ENCODE measurements around the gene PI3. TPM values are rescaled to one million over a fixed set of nuclear protein-coding genes. Genes with fewer than 3 reads are reported as not detected.

The PI3 gene
- total RNA-seq, 1 experiment from 2014 or later: not detected

- DNase-seq (ENCODE audit: low read depth): peak; percentile 4
Measured at GRCh38 chr20:45176526-45177267, 2.0 kb downstream of the PI3 start.

GRCh38 chr20:45179166-45179565 is 4.5 kb downstream of the PI3 start:
- no peak for DNase-seq (ENCODE audit: low read depth)
- in situ Hi-C loops (cut with HindIII; ENCODE audit: low pct_unique_long_range_greater_than_20kb, low sequenced_read_pairs): no loop called here

More at GRCh38 chr20:45176526-45177267, 2.0 kb downstream of the PI3 start:
- in situ Hi-C loops (cut with HindIII; ENCODE audit: low pct_unique_long_range_greater_than_20kb, low sequenced_read_pairs): no loop called here

- DNase-seq (ENCODE audit: low read depth): no peak
- in situ Hi-C loops (cut with HindIII; ENCODE audit: low pct_unique_long_range_greater_than_20kb, low sequenced_read_pairs): no loop called here
Measured at GRCh38 chr20:45181639-45182038, 6.9 kb downstream of the PI3 start.

- DNase-seq (ENCODE audit: low read depth): no peak
- in situ Hi-C loops (cut with HindIII; ENCODE audit: low pct_unique_long_range_greater_than_20kb, low sequenced_read_pairs): no loop called here
Measured at GRCh38 chr20:45183084-45183483, 8.4 kb downstream of the PI3 start.

GRCh38 chr20:45187693-45188092 is 13.0 kb downstream of the PI3 start:
- DNase-seq (ENCODE audit: low read depth): no peak
- in situ Hi-C loops (cut with HindIII; ENCODE audit: low pct_unique_long_range_greater_than_20kb, low sequenced_read_pairs): no loop called here

- in situ Hi-C loops (cut with HindIII; ENCODE audit: low pct_unique_long_range_greater_than_20kb, low sequenced_read_pairs): no loop called here
- DNase-seq (ENCODE audit: low read depth): no peak
Measured at GRCh38 chr20:45189067-45189609, 14.4 kb downstream of the PI3 start.

- no peak for DNase-seq (ENCODE audit: low read depth)
- in situ Hi-C loops (cut with HindIII; ENCODE audit: low pct_unique_long_range_greater_than_20kb, low sequenced_read_pairs): no loop called here
Measured at GRCh38 chr20:45189861-45190260, 15.2 kb downstream of the PI3 start.

GRCh38 chr20:45191926-45192325 is 17.2 kb downstream of the PI3 start:
- in situ Hi-C loops (cut with HindIII; ENCODE audit: low pct_unique_long_range_greater_than_20kb, low sequenced_read_pairs): no loop called here
- DNase-seq (ENCODE audit: low read depth): no peak

GRCh38 chr20:45193331-45193730 is 18.6 kb downstream of the PI3 start:
- in situ Hi-C loops (cut with HindIII; ENCODE audit: low pct_unique_long_range_greater_than_20kb, low sequenced_read_pairs): no loop called here
- no peak for DNase-seq (ENCODE audit: low read depth)

- no peak for DNase-seq (ENCODE audit: low read depth)
- in situ Hi-C loops (cut with HindIII; ENCODE audit: low pct_unique_long_range_greater_than_20kb, low sequenced_read_pairs): no loop called here
Measured at GRCh38 chr20:45206725-45207124, 32.0 kb downstream of the PI3 start, which contains the start of gene SEMG1. SEMG1 (plus strand) TSS chr20:45207033; CDS start chr20:45207054, 21 bp downstream.

- DNase-seq (ENCODE audit: low read depth): no peak
Measured at GRCh38 chr20:45209924-45210323, 35.2 kb downstream of the PI3 start.

GRCh38 chr20:45211569-45212474 is 37.1 kb downstream of the PI3 start:
- no peak for DNase-seq (ENCODE audit: low read depth)
- in situ Hi-C loops (cut with HindIII; ENCODE audit: low pct_unique_long_range_greater_than_20kb, low sequenced_read_pairs): no loop called here

More at GRCh38 chr20:45209924-45210323, 35.2 kb downstream of the PI3 start:
- in situ Hi-C loops (cut with HindIII; ENCODE audit: low pct_unique_long_range_greater_than_20kb, low sequenced_read_pairs): no loop called here

GRCh38 chr20:45212836-45213235 is 38.1 kb downstream of the PI3 start:
- no peak for DNase-seq (ENCODE audit: low read depth)
- in situ Hi-C loops (cut with HindIII; ENCODE audit: low pct_unique_long_range_greater_than_20kb, low sequenced_read_pairs): no loop called here

GRCh38 chr20:45218124-45218523 is 43.4 kb downstream of the PI3 start:
- DNase-seq (ENCODE audit: low read depth): no peak
- in situ Hi-C loops (cut with HindIII; ENCODE audit: low pct_unique_long_range_greater_than_20kb, low sequenced_read_pairs): no loop called here

- in situ Hi-C loops (cut with HindIII; ENCODE audit: low pct_unique_long_range_greater_than_20kb, low sequenced_read_pairs): no loop called here
- DNase-seq (ENCODE audit: low read depth): no peak
Measured at GRCh38 chr20:45218636-45219035, 43.9 kb downstream of the PI3 start.

GRCh38 chr20:45221076-45221475 is 46.4 kb downstream of the PI3 start, which contains the start of gene SEMG2:
SEMG2 (plus strand) TSS chr20:45221373; CDS start chr20:45221390, 17 bp downstream.
- in situ Hi-C loops (cut with HindIII; ENCODE audit: low pct_unique_long_range_greater_than_20kb, low sequenced_read_pairs): no loop called here
- DNase-seq (ENCODE audit: low read depth): no peak

GRCh38 chr20:45223136-45223535 is 48.4 kb downstream of the PI3 start:
- DNase-seq (ENCODE audit: low read depth): no peak
- in situ Hi-C loops (cut with HindIII; ENCODE audit: low pct_unique_long_range_greater_than_20kb, low sequenced_read_pairs): no loop called here

Measured in Caki2 (cell line).